CD4-positive, alpha-beta T cell treated with Interleukin-15 for 1 hour (primary cell): ENCODE results near the gene MLEC.
A peak's percentile ranks its signal among the peaks of the same experiment; 100 is the strongest.
"Not testable (repeated sequence)": the region's sequence is repeated elsewhere in the genome, so short reads cannot be mapped to it uniquely, and the experiment has no call there.

Experiments used
- DNase-seq: peaks from one replicate; pipeline ENCODE4 v3.0.0-alpha.2; 2020

MLEC gene

DNA sequence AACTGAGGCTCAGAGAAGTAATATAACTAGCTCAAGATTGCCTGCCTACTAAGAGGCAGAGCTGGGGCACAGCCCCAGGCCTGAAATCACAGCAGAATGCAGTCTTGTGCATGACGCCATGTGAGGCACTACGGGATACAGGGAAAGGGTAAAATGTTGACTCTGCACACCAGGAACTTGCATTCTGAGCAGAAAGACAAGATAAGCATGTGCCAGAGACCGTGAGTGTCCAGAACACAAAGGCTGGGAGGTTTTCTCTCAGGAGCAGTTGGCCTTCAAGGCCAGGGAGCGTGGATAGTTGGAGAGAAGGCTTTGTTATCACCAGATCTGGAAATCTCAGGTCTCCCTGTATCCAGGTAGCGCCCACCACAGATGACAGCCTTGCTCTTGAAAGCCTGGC is 23.2 kb upstream of the MLEC start:
- DNase-seq, result no peak

DNA sequence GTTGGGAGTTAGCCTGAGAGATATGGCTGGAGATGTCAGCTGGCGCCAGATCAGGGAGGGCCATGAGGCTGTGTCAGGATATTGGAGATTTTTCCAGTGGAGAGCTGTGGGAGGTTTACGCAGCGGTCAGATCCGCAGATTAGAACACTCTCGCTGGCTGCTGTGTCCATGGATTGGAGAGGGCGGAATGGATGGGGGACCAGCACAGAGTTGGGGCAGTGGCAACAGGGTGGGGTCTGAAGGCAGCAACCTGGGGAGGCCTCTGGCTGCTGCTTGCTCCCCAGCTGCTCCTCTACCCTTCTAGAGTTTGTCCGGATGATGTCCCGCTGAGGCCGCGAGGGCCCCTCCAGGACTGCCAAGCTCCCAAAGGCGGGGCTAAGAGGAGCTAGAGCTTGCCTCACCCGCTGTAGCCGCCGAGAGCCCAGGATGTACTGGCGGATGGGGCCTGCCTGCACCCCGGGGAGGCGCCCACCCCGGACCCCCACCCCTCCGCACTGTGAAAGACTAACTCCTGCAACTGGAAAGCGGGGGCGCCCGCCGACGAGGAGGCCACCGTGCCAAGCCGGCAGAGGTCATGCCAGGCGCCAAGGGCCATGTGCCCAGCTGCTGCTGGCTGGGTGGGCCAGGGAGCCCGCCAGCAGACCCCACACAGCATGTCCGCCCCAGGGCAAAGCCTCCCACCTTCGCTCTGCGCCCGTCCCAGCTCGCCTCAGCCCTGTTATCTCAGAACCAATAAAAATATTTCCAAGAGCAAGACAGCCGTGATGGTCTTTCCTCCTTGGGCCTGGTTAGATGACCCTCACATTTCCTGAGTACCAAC is 20.2 kb upstream of the MLEC start:
- no peak for DNase-seq

DNA sequence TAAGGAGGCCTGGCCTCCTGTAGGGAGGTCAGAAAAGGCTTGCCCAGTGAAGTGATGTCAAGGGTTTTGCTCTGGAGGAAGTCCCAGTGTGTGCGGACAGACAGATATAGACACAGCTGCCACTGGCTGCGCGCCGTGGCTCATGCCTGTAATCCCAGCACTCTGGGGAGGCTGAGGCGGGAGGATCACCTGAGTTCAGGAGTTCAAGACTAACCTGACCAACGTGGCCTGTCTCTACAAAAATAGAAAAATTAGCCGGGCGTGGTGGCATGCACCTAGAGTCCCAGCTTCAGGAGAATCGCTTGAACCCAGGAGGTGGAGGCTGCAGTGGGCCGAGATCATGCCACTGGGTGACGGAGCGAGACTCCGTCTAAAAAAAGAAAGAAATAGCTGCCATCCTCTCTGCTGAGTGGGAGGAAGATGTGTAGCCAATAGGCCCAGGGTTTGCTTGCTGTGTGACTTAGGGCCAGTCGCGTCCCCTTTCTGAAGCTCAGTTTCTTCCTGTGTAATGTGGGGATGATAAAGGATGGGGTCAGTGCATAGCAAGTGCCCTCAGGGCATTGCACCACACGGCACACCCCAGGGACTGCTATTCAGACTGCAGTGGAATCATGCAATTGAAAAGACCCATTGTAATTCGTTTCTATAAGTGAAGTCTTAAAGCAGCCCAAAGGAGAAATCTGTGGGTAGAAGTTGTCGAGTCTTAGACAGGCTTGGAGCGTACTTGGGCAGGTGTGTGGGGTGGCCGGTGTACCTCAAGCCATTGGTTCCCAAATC is 18.7 kb upstream of the MLEC start:
- DNase-seq, result no peak

DNA sequence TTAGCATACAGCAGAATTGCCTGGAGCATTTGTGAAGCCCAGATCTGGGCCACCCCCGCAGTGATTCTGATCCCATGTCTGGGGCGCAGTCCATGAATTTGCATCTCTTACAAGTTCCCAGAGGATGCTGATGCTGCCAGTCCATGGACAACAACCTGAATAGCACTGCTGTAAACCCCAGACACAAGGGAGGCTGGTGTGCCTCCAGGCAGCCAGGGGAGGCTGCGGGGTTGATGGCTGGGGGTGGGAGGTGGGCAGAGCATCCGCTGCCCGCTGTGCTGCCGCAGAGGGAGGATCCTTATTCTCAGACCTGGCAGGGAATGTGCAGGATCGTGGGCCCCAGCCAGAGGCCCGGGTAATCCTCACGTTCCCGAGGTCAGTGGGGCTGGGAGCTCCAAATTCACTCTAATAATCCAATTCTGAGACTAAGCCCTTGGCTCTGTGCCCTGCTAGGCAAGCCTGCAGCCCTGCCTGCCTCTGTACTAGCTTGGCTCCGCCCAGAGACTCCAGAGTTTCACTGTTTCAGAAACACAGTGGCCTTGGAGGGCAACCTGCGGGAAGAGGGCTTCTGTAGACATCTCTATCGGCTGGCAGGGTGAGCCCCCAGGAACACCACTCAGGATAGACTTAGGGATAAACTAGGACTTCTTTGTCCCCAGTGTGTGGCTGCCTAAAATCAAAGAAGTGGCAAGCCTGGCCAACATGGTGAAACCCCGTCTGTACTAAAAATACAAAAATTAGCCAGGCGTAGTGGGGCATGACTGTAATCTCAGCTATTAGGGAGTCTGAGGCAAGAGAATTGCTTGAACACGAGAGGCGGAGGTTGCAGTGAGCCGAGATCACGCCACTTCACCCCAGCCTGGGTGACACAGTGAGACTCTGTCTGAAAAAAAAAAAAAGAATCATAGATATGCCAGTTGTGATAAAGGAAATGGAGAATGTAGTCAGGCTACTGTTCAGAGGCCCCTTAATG is 17.8 kb upstream of the MLEC start:
- DNase-seq, result peak; percentile 45

DNA sequence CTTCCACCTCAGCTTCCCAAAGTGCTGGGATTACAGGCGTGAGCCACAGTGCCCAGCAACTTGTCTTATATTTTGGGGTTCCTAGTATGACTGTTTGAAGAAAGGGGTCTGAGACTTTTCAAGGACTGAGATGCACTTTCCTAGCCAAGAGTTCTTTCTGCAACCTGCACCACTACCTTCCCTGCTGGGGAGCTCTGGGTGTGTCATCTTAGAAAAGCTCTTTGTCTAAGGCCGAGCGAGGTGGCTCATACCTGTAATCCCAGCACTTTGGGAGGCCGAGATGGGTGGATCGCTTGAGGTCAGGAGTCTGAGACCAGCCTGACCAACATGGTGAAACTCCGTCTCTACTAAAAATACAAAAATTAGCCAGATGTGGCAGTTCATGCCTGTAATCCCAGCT is 16.7 kb upstream of the MLEC start:
- not testable (repeated sequence) for DNase-seq

DNA sequence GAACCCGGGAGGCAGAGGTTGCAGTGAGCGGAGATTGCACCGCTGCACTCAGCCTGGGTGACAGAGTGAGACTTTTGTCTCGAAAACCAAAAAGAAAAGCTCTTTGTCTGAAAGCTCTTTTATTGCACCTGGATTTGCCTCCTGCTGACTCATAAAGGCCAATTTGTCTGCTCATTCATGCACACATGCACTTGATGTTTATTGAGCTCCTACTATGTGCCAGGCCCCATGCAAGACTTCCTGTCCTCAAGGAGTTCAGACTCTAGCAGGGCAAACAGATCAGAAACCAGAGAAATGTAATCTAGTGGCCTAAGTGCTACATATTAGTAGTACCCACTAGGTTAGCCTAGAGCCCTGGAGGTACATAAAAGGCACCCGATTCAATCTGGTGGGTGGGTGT is 16.3 kb upstream of the MLEC start:
- DNase-seq, result no peak

DNA sequence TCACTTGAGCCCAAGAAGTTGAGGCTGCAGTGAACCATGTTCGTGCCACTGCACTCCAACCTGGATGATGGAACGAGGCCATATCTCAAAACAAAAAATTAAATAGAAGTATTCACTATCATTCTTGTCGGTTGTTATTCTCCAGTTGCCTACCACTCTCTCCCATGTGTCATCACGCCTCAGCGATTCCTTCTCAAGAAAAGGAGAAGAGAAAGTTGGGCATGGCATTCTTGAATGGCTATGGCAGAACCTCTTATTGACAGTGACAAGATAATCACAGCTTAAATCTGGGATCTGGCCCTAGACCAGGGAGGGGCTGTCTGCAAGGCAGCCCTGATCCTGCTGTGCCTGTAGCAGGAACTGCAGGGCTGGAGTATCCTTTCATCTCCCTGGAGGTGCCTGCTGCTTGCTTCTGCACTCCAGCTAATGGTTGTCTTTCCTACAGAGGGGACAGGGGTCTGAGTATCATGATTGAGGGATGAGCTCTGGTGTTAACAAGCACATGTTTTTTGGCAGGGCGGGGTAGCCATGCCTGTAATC is 12.8 kb upstream of the MLEC start:
- peak; percentile 27 for DNase-seq

DNA sequence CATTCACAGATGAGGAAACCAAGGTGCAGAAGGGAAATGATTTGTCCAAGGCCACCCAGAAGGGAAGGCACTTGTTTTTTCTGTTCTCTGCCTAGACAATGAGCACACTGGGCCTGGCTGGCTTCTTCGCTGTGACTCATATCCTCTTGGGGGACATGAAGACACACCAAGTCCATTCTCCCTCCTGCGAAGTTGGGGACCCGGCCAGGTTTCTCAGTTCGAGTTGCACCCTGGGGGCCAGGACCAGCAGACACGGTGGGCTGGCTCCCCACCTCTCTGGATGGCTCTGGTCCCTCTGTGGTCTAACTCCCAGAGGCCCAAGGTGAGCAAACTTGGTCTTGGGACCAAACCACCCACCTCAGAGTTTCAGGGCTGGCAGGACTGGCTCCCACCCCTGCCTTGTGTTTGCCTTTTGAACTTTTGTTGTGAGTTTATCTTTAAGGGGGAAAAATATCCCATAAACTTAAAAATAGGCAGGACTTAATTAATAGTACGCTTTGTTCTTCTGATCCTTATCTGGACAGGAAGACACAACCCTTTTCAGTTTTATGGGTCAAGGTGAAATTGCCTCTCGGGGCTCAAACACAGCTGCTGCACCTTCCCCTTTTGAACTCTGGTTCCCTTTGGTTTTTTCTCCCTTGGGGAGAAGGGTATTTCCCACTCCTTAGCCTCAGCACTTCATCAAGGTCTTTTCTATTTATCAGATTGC is 9.0 kb upstream of the MLEC start:
- peak; percentile 28 for DNase-seq

DNA sequence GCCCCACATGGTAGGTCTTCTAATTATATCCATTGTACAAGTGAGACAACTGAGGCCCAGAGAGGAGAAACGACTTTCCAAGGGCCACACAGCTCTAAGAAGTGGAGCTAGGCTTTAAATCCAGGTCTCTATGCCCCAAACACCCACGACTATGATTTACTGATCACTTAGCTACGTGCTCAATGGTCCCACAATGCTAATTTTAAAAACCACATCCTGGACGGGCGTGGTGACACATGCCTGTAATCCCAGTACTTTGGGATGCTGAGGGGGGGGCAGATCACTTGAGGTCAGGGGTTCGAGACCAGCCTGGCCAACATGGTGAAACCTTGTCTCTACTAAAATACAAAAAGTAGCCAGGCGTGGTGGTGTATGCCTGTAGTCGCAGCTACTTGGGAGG is 8.4 kb upstream of the MLEC start:
- no peak for DNase-seq

DNA sequence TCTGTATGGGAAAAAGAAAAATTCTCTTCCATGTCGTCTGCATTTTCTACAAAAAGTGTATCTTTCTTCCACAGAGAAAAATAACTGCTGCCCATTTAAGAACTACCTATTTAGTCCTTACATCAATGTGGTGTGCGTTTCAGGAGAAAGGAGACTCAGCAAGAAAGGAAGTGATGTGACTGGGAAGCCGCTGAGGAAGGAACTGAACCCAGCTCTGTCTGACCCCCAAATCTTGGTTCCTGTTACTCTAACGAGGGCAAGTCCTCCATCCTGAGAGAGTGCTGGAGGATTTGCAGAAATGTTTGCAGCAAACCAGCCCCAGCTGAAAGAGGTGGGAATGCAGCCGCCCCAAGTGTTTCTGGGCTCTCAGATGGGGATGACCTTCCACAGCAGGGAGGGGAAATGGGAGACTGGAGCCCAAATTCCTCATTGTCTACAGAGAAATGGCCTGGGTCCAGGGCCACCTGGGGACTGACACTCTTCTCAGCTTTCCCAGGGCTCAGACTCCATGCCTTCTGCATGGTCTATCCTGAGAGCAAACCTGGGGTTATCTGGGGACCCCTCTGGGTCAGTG is 6.7 kb upstream of the MLEC start:
- DNase-seq, result no peak

DNA sequence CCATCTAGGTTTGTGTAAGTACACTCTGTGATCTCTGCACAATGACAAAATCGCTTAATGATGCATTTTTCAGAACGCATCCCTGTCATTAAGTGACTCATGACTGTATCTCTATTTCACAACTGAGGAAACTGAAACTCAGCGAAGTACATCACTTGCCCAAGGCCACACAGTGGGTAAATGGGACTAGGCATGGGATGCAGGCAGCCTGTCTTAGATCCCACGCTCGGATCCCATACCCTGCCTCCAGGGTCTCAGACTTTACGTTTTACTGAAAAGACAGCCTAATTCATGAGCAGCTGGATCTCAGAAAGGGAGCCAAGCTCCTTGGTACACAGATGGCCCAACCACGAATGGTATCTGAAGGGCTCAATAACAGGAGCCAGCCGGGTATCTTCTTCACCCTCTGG is 2.4 kb upstream of the MLEC start:
- no peak for DNase-seq

DNA sequence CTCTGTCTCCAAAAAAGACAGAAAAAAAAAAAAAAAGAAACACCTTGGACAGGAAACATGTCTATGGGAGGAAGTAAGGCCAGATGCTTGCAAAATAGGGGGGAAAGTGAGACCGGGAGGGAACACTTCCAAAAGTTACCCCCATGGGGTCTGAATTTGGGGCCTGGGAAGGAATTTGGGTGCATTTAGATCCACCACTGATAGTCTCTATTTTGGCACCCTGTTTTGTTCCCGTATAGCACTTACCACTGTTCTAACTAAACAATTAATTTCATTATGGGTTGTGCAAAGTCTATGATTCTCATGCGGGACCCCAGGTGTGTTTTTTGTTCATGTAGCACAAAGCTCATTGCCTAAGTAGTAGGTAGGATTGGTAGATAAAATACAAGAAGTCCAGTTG is 1.4 kb upstream of the MLEC start:
- DNase-seq, result no peak

DNA sequence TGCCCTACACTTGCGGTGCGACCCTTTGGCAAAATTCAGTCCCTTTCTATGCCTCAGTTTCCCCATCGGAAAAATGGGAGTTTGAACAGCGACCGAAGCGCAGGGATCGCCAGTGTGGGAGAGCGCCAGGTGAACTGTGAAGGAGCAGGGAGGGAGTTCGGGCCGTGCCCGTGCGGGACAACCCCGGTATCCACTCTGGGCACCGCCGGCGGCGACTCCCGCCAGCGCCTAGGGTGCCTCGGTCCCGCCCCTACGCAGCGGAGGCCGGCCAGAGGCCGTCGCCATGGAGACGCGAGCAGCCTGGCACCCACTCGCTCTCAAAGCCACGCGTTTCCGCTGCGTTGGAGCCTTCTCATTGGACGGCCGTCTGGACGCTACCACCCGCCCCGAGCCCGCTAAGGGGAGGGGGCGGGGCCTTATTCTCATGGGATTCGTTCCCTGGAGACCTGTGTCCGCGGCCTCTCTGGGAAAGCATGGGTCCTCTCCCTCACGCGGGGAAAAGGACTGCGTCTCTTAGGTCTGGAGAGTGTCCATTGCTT is 729 bp upstream of the MLEC start:
- DNase-seq, result peak; percentile 99

DNA sequence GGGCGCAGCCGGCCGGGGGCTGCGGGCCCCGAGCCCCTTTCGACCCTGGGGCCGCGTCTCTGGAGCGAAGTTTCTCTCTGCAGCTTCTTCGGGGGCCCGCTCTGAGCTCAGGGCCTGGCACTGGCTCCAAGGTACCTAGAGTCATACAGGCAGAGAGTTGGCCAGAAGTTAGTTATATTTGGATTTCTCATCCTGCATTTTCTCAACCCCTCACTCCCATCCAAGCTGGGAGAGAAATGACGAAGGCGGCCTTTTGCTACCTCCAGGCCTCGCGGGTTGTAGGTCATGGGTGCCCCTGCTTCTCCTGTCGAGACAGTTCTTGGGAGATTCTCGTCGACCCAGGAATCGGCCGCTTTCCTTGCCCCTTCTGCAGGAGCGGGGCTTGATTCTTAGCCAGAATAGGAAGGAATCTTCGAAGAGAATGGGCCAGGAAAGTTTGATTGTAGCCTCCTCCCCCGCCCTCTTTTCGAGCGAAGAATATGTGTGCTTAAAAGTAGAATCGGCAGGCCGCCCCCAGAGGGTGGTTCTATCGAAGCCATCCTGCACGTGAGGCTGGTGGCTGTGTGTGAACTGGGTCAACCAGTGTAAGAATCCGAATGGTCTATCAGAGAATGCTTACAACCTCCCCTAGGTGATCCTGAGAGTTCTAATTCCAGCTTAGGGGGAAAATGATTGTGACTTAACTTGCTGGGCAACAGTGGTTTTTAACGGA is 785 bp downstream of the MLEC start:
- DNase-seq, result no peak

DNA sequence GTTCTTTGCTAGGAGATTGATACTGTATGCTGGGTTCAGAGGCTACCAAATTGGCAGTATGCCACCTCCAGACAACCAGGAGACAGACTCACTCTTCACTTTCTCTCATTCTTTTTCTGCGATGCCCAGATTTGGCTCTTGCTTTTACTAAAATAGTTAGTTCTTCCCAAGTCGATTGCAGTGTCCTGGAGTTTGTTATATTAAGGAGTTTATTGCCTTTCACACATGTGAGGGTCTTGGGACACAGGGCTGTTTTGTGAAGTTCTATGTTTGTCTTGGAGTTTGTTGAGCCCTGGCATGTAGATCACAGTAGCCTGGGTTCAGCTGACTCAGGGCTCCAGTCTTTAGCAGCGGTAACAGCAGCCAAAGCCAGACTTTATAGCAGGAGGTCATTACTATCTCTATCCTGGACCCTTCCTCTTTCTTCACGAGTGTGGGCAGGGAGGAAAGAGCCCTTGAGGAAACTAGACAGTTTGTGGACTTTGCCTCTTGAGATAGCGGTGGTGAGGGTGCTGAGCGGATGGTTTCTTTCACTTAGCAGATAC is 1.6 kb downstream of the MLEC start:
- no peak for DNase-seq

DNA sequence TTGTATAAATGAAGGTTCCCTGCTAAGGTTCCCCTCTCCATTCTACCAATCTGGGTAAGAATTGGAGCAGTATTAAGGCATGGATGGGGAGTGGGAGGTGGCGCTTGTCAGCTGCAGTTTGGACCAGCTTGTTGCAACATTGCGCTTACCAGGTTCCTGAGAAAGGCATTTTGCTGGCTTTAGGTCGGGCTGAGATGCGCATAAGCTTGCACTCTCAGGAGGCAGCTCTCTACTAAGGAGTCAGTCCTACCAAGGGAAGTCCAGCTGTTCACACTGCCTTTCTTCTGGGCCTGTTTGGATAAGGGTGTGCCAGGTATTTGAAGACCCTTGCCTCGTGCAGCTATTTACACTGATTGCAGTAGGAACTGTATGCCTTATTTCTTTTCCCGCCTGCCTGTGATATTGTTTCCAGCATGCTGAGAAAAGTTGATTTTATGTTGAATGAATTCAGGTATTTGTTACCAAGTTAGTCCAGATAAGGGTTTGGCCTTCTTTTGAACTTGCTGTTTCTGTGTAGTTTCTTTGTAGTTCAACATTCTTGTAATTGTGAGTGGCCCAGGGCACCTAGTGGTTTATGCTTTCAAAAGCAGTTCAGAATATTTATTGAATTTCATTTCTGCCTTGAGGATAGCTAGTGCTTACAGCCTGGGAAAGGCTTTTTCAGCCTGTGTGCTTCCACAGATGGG is 2.6 kb downstream of the MLEC start:
- no peak for DNase-seq

DNA sequence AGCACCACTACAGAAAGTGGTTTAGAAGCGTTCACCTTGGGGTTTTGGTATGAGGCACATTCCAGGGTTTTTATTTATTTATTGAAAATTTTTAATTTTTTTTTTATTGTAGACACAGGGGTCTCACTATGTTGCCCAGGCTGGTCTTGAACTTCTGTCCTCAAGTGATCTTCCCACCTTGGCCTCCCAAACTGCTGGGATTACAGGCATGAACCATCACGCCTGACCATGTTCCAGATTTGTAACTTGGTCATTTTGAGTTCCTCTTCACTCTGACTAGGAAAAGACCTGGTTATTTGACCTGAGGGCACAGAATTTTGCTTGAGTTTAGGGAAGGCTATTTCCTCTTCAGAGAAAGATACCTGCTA is 3.1 kb downstream of the MLEC start:
- DNase-seq, result no peak

DNA sequence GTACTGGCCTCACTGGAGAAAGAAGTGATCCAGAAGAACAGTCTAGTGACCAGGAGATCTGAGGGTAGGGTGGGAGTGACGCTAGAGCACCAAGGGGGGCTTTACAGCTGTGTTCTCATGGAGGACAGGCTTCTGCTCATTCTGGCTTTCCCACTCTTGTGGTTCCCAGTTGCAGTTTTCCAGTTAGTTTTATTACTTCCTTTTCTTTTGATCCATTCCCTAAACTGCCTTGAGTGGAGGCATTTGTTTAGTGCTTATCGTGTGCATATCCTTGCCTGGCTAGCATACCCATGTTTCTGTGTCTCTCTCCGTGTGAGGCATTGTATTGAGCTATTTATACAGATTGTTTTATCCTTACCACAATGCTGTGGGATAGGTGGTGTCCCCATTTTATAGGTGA is 4.0 kb downstream of the MLEC start:
- DNase-seq, result no peak

DNA sequence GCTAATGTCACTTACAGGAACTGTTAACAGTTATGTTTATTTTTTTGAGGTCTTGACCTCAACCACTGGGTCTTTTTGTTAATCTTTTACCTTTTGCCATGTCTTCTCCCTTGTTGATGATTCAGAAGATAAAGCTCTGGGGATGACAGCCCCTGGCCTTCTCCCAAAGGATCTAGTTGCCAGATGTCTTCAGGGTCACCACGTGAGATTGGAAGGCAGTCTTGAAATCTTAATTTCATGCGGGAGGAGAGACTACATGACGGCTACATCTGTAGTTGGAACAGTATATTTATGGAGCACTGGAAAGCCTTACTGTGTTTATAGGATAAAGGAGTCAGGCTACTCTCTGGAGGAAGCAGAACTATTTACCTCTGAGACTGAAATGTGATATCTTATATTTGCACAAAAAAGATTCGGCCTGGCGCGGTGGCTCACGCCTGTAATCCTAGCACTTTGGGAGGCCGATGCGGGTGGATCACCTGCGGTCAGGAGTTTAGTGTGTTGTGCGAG is 5.6 kb downstream of the MLEC start:
- DNase-seq, result no peak

DNA sequence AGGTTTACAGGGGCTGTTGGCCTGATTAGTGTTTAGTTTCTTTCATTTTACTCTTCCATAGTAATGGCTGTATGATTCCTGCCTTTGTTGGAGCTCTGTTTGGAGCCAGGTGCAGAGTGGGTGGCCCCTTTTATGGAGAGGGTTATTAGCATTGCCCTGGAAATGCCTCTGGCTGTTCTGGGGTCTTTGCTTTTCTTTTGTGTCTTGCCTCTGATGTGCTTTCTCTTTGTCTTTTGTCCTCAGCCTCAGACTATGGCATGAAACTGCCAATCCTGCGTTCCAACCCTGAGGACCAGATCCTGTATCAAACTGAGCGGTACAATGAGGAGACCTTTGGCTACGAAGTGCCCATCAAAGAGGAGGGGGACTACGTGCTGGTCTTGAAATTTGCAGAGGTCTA is 6.9 kb downstream of the MLEC start:
- DNase-seq, result no peak
